Activated naive CD4-positive, alpha-beta T cell (primary cell): ENCODE measurements around the gene FNDC11.
A peak's percentile ranks its signal among the peaks of the same experiment; 100 is the strongest.
"Not testable (repeated sequence)": the region's sequence is repeated elsewhere in the genome, so short reads cannot be mapped to it uniquely, and the experiment has no call there.

Experiments used
- DNase-seq, 4 experiments: peaks; one replicate each; lab custom pipeline; 2025; lab: John Stamatoyannopoulos, UW

FNDC11 gene

DNA sequence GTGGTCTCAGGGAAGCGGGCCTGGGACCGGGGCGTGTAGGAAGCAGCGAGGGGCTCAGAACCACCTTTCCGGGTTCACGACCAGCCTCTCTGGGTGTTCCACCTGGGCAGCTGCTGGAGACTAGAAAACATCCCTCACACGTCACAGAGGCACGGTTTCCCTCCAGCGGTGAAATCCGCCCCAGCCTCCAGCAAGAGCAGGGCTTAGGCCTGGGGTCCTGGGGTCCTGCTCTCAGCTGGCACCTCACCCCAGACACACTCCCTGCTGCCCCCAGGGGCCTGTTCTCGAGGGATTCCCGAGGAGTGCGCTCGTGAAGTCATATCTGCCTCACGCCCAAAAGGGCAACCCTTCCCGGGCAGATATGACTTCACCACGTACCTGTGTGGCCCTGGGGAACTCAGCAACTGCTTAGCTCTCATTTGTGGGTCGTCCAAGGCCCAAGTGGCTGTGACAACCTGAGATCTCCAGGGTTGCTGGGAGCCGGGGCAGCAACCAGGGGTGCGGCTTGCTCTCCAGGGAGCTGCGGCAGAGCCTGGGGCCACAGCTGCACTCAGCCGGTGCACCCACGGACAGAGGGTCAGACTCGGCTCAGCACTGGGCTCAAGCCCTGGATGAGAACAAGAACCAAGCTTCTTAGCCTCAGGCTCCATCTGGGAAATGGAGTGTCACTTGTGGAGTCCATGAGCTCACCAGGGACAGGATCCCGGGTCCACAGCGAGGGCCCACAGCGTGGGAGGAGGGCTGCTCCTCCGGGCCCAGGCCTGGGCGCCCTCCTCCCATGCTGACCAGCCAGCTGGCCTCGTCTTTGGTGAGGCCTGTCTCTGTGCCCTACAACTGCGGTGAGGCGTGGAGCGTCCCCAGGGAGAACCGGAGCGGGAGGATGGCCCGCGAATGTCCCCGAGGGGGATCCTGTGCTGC is 661 bp downstream of the FNDC11 start:
- DNase-seq, result peak in 1 of 4 experiments; percentile 29

DNA sequence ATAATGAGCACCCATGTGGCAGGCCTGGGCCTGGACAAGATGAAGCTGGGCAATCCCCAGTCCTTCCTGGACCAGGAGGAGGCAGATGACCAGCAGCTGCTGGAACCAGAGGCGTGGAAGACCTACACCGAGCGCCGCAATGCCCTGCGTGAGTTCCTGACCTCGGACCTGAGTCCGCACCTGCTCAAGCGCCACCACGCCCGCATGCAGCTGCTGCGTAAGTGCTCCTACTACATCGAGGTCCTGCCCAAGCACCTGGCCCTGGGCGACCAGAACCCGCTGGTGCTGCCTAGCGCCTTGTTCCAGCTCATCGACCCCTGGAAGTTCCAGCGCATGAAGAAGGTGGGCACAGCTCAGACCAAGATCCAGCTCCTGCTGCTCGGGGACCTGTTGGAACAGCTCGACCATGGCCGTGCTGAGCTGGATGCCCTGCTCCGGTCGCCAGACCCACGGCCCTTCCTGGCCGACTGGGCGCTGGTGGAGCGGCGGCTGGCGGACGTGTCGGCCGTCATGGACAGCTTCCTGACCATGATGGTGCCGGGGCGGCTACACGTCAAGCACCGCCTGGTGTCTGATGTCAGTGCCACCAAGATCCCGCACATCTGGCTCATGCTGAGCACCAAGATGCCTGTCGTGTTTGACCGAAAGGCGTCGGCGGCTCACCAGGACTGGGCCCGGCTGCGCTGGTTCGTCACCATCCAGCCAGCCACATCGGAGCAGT is 1.9 kb downstream of the FNDC11 start:
- no peak for DNase-seq

DNA sequence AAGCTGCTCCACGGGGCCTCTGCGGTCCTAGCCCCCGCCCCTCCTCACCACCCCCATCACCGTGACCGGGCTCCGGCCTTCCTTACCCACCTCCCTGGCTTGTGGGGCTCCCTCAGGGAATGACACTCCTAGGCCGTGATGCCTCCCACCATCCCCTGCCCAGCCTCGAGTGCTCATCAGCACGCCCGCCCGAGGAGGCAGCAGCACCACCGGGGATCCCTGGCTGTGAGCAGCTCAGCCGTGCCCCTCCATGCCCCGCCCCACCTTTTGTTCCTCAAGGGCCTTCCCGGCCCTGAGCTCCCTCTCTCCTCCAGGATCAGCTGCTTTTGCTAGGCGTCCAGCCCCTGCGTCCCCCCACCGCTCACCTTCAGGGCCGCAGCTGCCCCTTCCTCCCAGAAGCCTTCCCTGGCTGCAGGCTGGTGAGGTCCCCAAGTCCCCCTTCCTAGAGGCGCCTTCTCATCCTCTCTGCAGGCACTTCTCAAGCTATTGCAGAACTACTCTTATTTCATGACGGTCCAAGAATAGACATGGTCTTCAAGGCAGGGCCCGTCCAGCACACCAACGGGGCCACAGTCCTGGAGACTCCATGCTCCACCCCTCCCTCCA is 3.0 kb downstream of the FNDC11 start:
- DNase-seq, result no peak

DNA sequence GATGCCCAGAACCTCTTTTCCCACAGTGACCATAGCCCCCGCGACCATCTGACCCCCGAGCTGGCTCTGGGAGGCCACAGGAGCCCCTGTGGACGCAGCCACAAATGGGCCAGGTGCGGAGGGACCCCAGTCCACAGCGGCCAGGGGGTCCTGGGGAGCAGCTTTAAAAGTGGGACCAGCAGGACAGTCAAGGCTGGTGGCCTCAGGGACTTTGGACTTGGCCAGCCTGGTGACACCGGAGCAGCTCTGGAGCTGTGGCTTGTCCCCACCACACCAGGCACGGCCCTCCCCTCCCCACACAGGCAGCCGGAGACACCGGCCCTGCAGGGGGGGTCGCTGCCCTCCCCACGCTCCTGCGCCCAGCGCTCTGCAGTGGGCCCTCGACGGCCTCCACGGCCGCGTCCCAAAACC is 3.5 kb downstream of the FNDC11 start:
- DNase-seq, result no peak

DNA sequence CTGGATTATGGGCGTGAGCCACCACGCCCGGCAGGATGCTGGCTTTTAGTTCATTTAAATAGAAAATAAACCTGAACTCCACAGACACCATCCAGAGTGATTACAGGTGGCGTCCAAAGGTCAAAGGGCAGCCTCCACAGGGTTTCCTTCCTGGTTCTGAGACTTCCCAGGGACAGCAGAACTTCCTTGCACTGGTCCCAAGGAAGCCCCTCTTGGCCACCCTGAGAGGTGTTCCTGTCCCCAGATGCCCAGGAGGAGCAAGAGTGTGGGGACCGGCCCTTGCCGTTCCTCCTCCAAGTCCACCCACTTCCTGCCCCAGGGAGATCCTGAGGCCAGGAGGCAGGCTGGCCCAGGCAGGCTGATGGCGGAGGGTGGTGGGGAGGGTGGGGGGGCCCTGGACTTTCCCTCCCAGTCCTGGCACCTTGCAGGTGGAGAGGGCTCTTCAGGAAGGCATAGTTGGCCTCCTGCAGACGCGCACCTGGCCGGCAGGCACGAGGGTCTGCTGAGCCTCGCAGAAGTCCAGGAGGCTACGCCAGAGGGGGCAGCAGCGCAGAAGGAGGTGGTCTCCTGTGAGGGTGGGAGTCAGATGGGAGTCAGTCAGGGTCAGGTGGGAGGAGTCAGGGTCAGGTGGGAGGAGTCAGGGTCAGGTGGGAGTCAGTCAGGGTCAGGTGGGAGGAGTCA is 5.0 kb downstream of the FNDC11 start:
- DNase-seq, result no peak

DNA sequence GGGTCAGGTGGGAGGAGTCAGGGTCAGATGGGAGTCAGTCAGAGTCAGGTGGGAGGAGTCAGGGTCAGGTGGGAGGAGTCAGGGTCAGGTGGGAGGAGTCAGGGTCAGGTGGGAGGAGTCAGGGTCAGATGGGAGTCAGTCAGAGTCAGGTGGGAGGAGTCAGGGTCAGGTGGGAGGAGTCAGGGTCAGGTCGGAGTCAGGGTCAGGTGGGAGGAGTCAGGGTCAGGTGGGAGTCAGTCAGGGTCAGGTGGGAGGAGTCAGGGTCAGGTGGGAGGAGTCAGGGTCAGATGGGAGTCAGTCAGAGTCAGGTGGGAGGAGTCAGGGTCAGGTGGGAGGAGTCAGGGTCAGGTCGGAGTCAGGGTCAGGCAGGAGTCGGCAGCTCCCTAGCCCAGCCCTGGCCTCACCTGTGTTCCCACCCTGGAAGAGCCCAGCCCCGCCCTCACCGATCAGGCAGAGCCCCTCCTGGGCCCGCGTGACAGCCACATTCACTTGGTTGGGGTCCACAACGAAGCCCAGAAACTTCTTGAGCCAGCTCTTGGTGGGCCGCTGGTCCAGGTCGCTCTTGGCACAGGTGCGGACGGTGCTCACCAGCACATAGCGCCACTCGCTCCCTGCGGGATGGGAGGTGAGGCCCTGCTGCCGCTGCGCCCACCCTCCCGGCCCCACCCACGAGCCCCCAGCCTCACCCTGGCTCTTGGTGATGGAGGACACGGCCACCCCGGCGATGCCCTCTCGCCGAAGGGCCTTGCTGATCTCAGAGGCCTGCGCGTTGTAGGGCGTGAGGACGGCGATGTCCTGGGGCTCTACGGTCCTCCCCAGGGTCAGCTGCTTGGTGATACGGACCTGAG is 5.8 kb downstream of the FNDC11 start:
- DNase-seq, result not testable (repeated sequence)

DNA sequence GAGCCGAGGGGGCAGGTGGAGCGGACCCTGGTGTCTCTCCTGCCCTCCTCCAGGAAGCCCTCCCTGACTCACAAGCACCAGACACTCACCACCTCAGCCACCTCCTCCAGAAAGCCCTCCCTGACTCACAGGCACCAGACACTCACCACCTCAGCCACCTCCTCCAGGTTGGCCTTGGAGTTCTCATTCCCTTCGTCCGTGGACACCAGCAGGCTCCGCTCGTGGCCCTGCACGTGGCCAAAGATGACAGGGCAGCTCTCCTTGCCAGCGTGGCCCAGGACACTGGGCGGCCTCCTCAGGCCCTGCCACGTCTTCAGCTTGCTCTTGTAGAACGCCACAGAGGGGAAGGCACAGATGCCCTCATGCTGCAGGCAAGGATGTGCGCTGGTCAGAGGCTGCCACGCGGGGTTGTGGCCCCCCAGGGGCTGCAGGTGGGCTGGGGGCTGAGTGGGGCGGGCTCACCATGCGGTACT is 6.4 kb downstream of the FNDC11 start:
- DNase-seq, result no peak

DNA sequence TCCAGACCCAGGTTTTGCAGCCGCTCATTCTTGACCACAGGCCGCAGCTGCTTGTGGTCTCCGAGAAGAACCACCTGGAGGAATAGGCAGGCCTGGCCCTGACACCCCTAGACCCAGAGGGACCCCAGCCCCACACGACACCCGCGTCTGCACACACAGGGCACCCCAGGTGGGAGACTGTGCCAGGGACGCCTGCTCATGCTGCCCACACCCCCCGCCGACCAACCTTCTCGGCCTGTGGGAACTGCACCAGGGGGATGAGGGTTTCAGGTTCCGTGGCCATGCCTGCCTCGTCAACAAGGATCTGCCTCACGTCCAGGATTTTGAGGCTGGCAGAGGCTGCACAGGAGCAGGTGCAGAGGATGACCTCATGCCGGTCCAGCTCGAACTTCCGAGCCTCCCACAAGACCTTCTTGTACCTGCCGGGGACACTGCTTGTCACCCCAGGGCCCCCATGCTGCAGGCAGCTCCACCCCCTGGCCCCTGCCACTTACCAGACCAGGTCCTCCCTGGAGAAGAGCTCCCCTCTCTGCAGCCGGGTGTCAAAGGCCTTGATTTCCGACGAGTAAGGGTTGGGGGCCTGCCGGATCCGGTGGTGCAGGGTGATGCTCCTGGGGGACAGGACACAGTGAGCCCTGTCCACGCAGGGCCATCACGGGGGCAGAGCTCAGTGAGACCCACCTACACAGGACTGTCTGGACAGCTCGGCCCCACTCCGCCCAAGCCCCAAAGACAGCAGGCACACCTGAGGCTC is 7.1 kb downstream of the FNDC11 start:
- DNase-seq, result no peak

DNA sequence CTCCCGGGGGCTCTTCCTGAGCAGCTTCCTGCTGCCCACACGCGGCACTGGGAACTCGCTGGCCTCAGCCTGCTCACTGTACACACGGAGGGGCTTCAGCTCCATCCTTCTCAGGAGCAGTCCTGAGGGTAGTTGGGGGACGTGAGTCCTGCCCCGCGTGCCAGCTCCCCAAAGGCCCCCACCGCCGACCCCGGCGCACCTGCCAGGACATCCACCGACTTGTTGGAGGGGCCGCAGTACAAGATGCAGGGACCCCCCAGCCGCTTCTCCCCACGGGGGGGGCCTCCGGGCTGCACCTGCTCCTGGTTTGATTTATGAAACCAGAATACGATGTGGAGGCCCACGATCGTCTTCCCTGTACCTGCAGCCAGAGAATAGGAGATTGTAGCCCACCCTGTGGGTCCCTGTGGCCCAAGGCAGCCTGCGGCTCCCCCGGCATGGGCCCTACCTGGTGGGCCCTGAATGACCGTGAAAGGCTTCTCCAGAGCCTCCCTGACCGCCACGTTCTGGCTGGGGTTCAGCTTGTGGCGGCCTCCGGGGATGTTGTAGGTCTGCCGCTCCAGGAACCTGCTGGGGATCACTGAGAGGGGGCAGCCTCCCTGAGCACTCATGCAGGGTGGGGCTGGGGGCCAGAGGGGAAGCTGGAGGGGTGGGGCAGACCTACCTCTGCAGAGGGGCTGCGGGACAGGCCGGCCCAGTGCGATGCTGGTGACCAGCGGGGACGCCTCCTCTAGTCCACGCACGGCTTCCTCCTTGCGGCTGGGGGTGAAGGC is 7.9 kb downstream of the FNDC11 start:
- DNase-seq, result no peak

DNA sequence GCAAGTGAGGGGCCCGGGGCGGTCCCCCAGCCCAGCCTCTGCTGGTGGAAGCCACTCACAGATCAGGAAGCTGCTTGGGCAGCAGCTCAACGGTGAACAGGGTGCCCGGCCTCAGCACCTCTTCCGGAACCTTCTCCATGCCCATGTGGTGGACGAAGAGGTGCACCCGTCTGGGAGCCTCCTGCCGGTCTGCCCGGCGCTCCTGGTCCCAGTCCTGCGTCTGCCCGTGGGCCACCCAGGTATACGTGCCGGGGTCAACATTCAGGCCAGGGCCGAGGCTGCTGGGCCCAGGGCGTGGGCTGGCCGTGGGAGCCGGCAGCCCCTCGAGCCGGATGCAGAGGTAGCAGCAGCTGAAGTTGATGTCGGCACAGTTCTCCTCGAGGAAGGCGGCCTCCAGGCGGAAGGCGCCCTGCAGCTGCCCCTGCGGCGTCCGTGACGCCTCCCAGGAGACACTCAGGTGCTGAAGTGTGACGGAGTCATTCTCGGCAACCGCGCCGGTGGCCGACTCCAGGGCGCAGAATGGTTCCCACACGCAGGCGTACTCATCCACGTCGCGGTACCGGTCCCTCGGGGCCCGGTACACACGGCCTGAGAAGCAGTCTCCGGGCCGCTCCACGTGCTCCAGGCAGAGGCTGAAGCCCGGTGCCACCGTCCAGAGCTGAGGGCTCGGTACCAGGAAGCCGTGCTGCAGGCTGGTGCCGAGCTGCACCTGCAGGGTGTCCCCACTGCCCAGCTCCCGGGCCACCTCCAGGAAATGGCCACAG is 8.7 kb downstream of the FNDC11 start:
- no peak for DNase-seq

DNA sequence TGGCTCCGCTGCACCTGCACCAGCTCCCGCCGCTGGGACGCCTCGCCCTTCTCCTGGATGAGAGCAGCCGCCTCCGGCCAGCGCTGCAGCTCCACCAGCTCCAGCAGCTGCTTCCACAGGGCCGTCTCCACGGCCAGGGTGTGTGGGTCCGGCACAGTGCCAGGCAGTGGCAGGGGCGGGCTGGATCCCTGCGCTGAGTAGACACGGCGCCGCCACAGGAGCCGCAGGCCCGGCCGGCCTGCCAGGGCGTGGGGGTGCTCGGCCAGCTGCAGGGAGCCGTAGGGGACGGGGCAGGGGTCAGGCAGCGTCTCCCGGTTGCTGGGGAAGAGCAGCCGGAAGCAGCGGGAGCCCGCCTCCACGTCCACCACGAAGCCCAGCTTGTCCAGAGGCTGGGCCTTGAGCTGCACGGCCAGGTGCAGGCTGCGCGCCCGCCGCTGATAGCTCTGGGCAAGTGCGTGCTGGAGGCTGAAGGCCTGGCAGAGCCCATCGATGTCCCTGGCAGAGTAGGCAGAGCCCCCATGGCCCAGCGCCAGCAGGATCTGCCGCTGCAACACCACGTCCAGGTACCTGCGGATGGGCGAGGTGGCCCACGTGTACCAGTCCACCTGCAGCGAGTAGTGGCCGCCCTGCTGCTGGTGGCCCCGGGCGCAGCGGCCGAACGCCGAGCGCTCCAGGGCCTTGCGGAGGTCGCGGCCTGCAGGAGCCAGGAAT is 9.4 kb downstream of the FNDC11 start:
- no peak for DNase-seq

DNA sequence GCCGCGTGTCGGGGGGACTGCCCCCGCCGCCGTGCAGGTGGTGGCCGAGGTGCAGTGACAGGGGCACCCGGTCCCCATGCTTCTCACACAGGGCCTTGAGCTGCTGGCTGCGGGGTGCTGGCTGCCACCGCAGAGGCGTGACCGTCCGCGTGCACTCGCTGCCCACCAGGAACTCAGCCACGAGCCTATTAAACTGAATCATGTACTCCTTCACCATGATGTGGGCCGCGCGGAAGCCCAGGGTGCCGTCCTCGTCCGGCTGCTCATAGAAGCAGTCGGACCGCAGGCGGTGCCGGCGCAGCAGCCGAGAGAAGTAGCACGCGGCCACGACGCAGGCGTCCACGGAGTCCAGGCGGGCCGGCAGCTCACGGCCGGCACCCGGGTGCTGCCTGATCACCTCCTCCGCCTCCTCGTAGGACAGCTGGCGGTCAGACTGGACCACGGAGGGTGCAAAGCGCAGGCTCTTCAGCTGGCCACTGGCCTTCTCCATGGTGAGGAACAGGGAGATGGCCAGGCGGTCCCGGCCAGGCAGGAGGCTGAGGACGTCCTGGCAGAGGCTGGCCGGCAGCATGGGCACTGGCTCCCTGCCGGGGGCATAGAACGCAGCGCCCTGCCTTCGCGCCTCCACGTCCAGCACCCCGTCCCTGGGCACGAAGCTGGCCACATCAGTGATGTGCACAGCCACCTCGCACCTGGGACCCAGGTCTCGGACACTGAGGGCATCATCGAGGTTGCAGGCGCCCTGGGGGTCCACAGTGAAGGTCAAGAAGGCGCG is 10.3 kb downstream of the FNDC11 start:
- no peak for DNase-seq

DNA sequence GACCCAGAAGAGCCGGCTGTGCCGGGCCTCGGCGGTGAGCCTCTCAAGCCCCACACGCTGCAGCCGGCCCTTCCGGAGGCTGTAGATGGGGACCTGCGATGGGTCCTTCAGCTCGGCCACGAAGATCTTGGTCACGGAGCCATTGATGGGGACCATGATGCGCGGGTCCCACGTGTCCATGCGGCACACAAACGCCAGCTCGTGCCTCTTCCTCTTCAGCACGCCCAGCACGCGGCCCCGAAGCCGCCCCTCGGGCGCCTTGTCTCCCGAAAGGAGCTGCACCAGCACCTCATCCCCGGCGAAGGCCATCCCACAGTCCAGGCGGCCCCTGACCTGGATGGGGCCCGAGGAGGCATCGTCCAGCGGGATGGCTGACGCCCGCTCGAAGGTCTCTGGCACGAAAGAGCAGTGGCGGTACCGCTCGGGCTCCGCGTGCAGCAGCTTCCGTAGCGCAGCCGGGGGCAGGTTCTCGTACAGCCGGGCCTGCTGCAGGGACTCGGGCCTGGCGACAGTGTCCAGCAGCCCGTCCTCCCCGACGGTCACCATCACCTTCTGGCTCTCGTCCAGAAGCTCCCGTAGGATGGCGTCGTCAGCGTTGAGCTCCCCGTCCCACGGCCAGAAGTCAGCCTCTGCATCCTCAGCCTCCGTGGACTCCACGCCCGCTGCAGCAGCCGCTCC is 11.2 kb downstream of the FNDC11 start:
- DNase-seq, result no peak

DNA sequence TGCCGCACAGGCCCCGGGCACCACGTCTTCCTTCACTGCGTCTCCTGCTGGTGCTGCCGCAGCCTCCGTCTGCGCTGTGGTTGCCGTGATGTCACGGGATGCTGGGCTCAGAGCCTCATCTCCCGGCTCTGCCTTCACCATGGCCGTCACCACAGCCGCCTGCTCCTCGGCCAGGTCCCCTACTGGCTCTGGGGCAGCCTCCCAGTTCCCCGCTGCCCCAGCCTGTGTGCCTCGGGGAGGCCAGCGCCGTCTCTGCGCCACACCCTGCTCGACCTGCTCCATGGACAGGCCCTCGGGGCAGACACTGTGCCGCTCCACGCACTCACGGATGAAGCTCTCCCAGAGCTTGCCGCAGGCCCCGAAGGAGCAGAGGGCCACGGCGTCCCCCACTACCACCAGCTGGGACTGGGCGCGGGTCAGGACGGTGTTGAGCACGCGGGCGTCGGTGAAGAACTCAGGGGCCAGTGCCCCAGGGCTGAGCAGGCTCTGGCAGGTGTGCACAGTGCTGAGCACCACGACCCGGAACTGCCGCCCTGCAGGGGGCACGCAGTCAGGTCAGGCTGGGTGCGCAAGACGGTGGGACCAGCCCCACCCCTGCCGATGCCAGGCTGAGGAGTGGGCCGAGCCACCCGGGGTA is 11.9 kb downstream of the FNDC11 start:
- no peak for DNase-seq

DNA sequence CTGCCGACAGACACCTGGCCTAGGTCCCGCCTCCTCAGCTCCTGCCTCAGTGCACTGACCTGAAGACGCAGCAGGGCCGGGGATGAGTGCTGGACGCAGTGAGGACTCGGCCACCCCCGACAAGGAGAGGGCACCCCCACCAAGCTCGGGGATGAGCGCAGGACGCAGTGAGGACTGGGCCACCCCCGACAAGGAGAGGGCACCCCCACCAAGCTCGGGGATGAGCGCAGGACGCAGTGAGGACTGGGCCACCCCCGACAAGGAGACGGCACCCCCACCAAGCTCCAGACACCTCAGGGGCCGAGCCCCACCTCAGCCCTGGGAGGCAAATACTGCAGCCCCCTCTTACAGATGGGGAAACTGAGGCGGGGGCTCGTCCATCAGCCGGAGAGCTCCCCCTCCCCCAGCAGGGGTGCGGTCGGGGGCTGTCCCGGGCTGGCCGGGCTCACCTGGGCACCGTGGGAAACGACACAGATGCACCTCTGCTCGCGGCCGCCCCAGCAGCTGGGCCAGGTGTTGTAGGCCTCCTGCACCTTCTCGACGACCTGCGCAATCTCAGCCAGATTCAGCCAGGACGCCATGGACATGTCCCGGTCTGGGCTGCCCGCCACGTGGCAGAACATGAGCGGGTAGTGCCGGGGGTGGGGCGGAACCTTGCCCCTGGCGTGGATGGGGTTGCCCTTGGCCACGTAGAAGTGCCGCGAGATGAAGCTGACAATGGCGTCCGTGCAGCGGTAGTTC is 12.6 kb downstream of the FNDC11 start:
- no peak for DNase-seq

DNA sequence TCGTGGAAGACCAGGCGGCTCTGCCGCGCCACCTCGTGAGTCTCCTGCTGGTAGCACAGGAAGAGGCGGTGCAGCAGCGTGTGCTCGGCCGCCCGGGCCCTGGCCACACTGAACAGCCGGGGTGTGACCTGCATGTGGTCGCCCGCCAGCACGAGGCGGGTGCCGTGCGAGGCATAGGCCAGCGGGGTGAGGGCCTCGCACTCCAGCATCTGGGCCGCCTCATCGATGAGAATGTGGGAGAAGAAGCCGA is 13.1 kb downstream of the FNDC11 start:
- no peak for DNase-seq
